Hepatocyte (in vitro differentiated cells): Measurements from ENCODE around the gene CDA. TPM values are rescaled to one million over a fixed set of nuclear protein-coding genes. Genes with fewer than 3 reads are reported as not detected.

Experiments used
- DNase-seq: peaks from one replicate; pipeline ENCODE4 v3.0.0-alpha.2; 2016; ENCODE audit warnings: low spot score
- H2AFZ ChIP-seq: fragments of 200-600 bp; sonication (generic); 2 replicates; pipeline ENCODE4 v1.6.0; 2016; ENCODE audit warnings: antibody characterized with exemption, mild to moderate bottlenecking
- H3K27ac ChIP-seq: fragments of 200-600 bp; sonication (generic); 2 replicates; pipeline ENCODE4 v1.5.1; 2016; ENCODE audit warnings: mild to moderate bottlenecking
- H3K27me3 ChIP-seq: fragments of 200-600 bp; sonication (generic); 2 replicates; pipeline ENCODE4 v1.6.1; 2016
- H3K36me3 ChIP-seq: fragments of 200-600 bp; sonication (generic); replicated peaks from 2 replicates; pipeline ENCODE4 v1.5.1; 2016; ENCODE audit warnings: low read depth; ENCODE audit not compliant: insufficient read depth
- H3K4me1 ChIP-seq: fragments of 200-600 bp; sonication (generic); 2 replicates; pipeline ENCODE4 v1.5.1; 2016; ENCODE audit warnings: mild to moderate bottlenecking, moderate library complexity; ENCODE audit not compliant: insufficient read depth
- H3K4me2 ChIP-seq: fragments of 200-600 bp; sonication (generic); 2 replicates; pipeline ENCODE4 v1.6.0; 2016
- H3K4me3 ChIP-seq: fragments of 200-600 bp; sonication (generic); 2 replicates; pipeline ENCODE4 v1.5.1; 2016; ENCODE audit warnings: mild to moderate bottlenecking
- H3K79me2 ChIP-seq: fragments of 200-600 bp; sonication (generic); 2 replicates; pipeline ENCODE4 v1.6.0; 2017; ENCODE audit warnings: mild to moderate bottlenecking
- H3K9me2 ChIP-seq: fragments of 200-600 bp; sonication (generic); replicated peaks from 2 replicates; pipeline ENCODE4 v1.6.0; 2017; ENCODE audit warnings: mild to moderate bottlenecking; ENCODE audit not compliant: insufficient read depth
- H3K9me3 ChIP-seq: fragments of 200-600 bp; sonication (generic); 2 replicates; pipeline ENCODE4 v1.5.1; 2016; ENCODE audit warnings: low read depth, mild to moderate bottlenecking
- H4K20me1 ChIP-seq: fragments of 200-600 bp; sonication (generic); 2 replicates; pipeline ENCODE4 v1.6.0; 2016; ENCODE audit warnings: mild to moderate bottlenecking; ENCODE audit not compliant: insufficient read depth, poor library complexity, severe bottlenecking
- EZH2 ChIP-seq: fragments of 200-600 bp; sonication (generic); IDR thresholded peaks from 2 replicates; pipeline ENCODE4 v1.6.1; 2016; ENCODE audit warnings: antibody characterized with exemption, mild to moderate bottlenecking, borderline replicate concordance
- EZH2phosphoT487 ChIP-seq: fragments of 200-600 bp; sonication (generic); IDR thresholded peaks from one replicate; pipeline ENCODE4 v1.6.1; 2018; ENCODE audit warnings: antibody characterized with exemption, mild to moderate bottlenecking, low read depth, moderate library complexity; ENCODE audit not compliant: unreplicated experiment, severe bottlenecking
- WGBS: methylation state at CpG from one replicate; pipeline ENCODE4 v1.1.6; 2016; ENCODE audit warnings: low lambda C conversion rate; ENCODE audit errors: missing lambda C conversion rate; 5-methylcytosine and 5-hydroxymethylcytosine counted together
- polyA plus RNA-seq: library from polyadenylated mRNA; unstranded; fragments of >200 nt; fragmentation: Nextera tagmentation; extraction: Ambion mirVana; gene quantifications from 2 replicates; pipeline ENCODE4 v1.2.1, GENCODE V29; 2016
- total RNA-seq: library from RNA; depleted of rRNA; stranded (reverse); fragments of >200 nt; gene quantifications from 2 replicates; pipeline ENCODE4 v1.2.3, GENCODE V29; 2014
- TF ChIP-seq, protein P1 (sequence below): fragments of 200-600 bp; sonication (generic); IDR thresholded peaks from 2 replicates; pipeline ENCODE4 v1.5.1; 2016; ENCODE audit warnings: antibody characterized with exemption, mild to moderate bottlenecking; ENCODE audit not compliant: poor library complexity

The CDA gene
- total and polyA plus RNA-seq, 2 experiments from 2014 or later = 2.1 TPM

DNA sequence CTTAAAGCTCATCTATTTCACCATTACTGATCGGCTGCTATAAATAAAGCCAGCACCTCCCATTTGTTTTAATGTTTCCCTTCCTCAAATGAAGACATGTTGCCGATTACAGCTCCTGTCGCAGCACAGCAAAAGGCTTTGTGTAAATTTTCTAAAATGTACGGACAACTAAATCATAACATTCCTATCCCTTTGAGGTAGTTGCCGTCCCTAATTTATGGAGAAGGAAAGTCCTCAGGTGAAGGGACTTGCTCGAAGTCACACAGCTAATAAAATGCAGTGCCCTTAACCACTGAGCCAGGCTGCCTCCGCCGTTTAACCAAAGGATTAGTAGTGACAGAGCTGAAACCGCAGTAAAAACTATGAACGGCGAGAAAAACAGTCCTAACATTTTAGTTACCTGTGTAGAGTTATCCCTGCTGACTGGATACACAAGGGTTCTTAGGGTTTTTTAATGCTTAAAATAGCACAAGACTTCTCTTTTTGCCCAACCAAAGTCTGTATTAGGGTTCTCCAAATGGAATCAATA lies 45.2 kb downstream of the CDA start:
- Histone ChIP-seq H3K27me3 (no peaks in the 10 kb centered on the region), H2AFZ (peak overlapping the region; percentile 96), H3K27ac (peak overlapping the region; percentile 96), H4K20me1 (peaks cover 6% of the 10 kb centered on the region), H3K9me2 (no peaks in the 10 kb centered on the region), H3K36me3 (no peaks in the 10 kb centered on the region), H3K79me2 (peaks cover 5% of the 10 kb centered on the region), H3K4me3 (peak overlapping the region; percentile 81), H3K9me3 (no peaks in the 10 kb centered on the region), H3K4me2 (peak overlapping the region; percentile 95), H3K4me1 (peaks cover 4% of the 10 kb centered on the region)
- 2% methylated on average over 11 of the region's 11 CpGs for WGBS
- peak; percentile 15 for DNase-seq
- TF ChIP-seq EZH2phosphoT487 (no peak), EZH2 (no peak)
- TF ChIP-seq, protein P1, sequence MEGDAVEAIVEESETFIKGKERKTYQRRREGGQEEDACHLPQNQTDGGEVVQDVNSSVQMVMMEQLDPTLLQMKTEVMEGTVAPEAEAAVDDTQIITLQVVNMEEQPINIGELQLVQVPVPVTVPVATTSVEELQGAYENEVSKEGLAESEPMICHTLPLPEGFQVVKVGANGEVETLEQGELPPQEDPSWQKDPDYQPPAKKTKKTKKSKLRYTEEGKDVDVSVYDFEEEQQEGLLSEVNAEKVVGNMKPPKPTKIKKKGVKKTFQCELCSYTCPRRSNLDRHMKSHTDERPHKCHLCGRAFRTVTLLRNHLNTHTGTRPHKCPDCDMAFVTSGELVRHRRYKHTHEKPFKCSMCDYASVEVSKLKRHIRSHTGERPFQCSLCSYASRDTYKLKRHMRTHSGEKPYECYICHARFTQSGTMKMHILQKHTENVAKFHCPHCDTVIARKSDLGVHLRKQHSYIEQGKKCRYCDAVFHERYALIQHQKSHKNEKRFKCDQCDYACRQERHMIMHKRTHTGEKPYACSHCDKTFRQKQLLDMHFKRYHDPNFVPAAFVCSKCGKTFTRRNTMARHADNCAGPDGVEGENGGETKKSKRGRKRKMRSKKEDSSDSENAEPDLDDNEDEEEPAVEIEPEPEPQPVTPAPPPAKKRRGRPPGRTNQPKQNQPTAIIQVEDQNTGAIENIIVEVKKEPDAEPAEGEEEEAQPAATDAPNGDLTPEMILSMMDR = no peak

DNA sequence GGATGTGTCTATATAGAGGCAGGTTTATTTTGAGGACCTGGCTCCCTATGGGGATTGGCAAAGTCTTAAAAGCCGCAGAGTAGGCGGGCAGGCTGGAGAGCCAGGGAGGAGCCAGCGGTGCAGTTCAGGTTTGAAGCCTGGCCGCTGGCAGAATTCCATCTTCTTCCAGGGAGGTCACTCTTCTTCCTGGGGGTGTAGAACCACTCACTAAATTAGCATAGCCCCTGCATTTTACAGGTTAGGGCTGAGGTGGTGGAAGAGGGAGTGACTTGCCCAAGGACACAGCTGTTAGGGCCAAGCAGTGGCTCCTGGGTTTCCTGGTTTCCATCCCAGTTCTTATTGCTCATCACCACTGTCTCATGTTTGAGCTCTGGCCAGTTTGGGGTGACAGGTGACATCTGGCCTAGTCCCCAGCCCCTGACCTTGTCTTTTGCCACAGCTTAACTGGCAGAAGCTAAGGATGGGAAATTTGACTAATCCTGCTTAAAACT lies 45.7 kb downstream of the CDA start:
- H3K4me2 ChIP-seq = peak overlapping the region; percentile 95
- H3K79me2 ChIP-seq = peaks cover 5% of the 10 kb centered on the region
- H3K4me1 ChIP-seq = peaks cover 4% of the 10 kb centered on the region
- DNase-seq = peak; percentile 66
- peak overlapping the region; percentile 96 for H3K27ac ChIP-seq
- no peaks in the 10 kb centered on the region for H3K9me2 ChIP-seq
- no peaks in the 10 kb centered on the region for H3K36me3 ChIP-seq
- H4K20me1 ChIP-seq = peaks cover 6% of the 10 kb centered on the region
- WGBS = 9% methylated on average over 4 of the region's 4 CpGs
- peak overlapping the region; percentile 96 for H2AFZ ChIP-seq
- TF ChIP-seq, protein P1 = no peak
- no peak for TF ChIP-seq EZH2phosphoT487
- TF ChIP-seq EZH2 = no peak
- H3K4me3 ChIP-seq = peak overlapping the region; percentile 81
- H3K27me3 ChIP-seq = no peaks in the 10 kb centered on the region
- H3K9me3 ChIP-seq = no peaks in the 10 kb centered on the region

DNA sequence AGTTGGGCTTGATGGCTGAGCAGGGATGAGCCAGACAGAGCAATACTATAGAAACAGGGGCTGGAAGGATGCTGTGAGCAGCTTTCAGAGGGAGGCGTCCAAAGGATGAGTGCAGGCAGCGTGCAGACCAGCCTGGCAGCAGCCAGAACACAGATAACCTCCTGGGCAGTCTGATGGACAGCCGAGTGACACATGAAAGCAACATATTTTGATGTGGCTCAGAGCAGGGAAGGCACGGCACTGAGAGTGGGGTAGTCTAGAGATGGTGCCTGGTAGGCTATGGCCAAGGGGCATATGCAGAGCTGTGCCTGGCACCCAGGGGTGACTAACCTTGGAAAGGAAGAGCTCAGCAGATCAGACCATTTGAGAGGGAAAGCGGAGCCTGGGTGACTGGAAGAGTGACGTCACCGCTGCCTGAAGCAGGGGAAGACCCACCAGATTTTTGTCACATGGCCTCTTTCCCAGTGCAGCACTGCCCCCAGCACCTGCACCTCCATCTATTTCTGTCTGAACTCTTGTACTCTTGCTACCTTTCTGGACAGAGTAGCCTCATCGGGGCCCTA lies 48.0 kb downstream of the CDA start:
- TF ChIP-seq EZH2phosphoT487 (no peak), EZH2 (no peak)
- TF ChIP-seq, protein P1 = no peak
- no peak for DNase-seq

More for the DNA sequence above, 48.0 kb downstream of the CDA start:
- H3K9me3 ChIP-seq = no peaks in the 10 kb centered on the region
- no peaks in the 10 kb centered on the region for H3K27me3 ChIP-seq
- H4K20me1 ChIP-seq = peaks cover 6% of the 10 kb centered on the region
- no peak overlapping the region for H3K4me2 ChIP-seq
- no peak overlapping the region for H3K4me3 ChIP-seq
- H2AFZ ChIP-seq = no peak overlapping the region
- H3K79me2 ChIP-seq = peaks cover 5% of the 10 kb centered on the region
- H3K4me1 ChIP-seq = peaks cover 4% of the 10 kb centered on the region
- no peak overlapping the region for H3K27ac ChIP-seq
- no peaks in the 10 kb centered on the region for H3K9me2 ChIP-seq
- no peaks in the 10 kb centered on the region for H3K36me3 ChIP-seq
- WGBS = 95% methylated on average over 8 of the region's 8 CpGs
